DOHH2 (cell line): ENCODE measurements around the gene PIGL.
"Not testable (repeated sequence)": the region's sequence is repeated elsewhere in the genome, so short reads cannot be mapped to it uniquely, and the experiment has no call there.

Experiments
- H3F3A ChIP-seq: fragments of 200-600 bp; sonication (generic), shearing (Covaris generic); 2 replicates; pipeline ENCODE4 v1.6.0; 2016; ENCODE audit warnings: antibody characterized with exemption, mild to moderate bottlenecking; ENCODE audit not compliant: control insufficient read depth, insufficient read depth
- H3K27ac ChIP-seq: fragments of 200-600 bp; sonication (generic); 2 replicates; pipeline ENCODE4 v1.5.1; 2014; ENCODE audit warnings: low read depth, mild to moderate bottlenecking, low read length, moderate library complexity
- H3K27me3 ChIP-seq: fragments of 200-600 bp; sonication (generic); 2 replicates; pipeline ENCODE4 v1.6.1; 2014; ENCODE audit warnings: mild to moderate bottlenecking, low read length, mixed read lengths; ENCODE audit not compliant: control insufficient read depth
- H3K36me3 ChIP-seq: fragments of 200-600 bp; sonication (generic); 2 replicates; pipeline ENCODE4 v1.6.1; 2014; ENCODE audit warnings: mild to moderate bottlenecking, low read length, moderate library complexity, mixed read lengths; ENCODE audit not compliant: control insufficient read depth
- H3K4me1 ChIP-seq: fragments of 200-600 bp; sonication (generic); 2 replicates; pipeline ENCODE4 v1.6.1; 2014; ENCODE audit warnings: mild to moderate bottlenecking, low read length, mixed read lengths; ENCODE audit not compliant: control insufficient read depth
- H3K4me2 ChIP-seq: fragments of 200-600 bp; sonication (generic); 2 replicates; pipeline ENCODE4 v1.6.0; 2014; ENCODE audit warnings: mild to moderate bottlenecking, low read length, moderate library complexity
- H3K4me3 ChIP-seq: fragments of 200-600 bp; sonication (generic); 2 replicates; pipeline ENCODE4 v1.5.1; 2014; ENCODE audit warnings: mild to moderate bottlenecking, low read length, mixed read lengths
- H3K79me2 ChIP-seq: fragments of 200-600 bp; sonication (generic); 2 replicates; pipeline ENCODE4 v1.6.1; 2014; ENCODE audit warnings: mild to moderate bottlenecking, low read length, mixed read lengths; ENCODE audit not compliant: control insufficient read depth
- H3K9me2 ChIP-seq: fragments of 200-600 bp; sonication (generic); replicated peaks from 2 replicates; pipeline ENCODE4 v1.6.1; 2014; ENCODE audit warnings: mild to moderate bottlenecking, low read length, mixed read lengths; ENCODE audit not compliant: control insufficient read depth
- H3K9me3 ChIP-seq: fragments of 200-600 bp; sonication (generic); 2 replicates; pipeline ENCODE4 v1.6.1; 2014; ENCODE audit warnings: antibody characterized with exemption, low read length, mixed read lengths; ENCODE audit not compliant: control insufficient read depth, insufficient read depth
- H4K20me1 ChIP-seq: fragments of 200-600 bp; sonication (generic); 2 replicates; pipeline ENCODE4 v1.6.0; 2014; ENCODE audit warnings: low read depth, mild to moderate bottlenecking, antibody characterized with exemption, low read length, moderate library complexity; ENCODE audit not compliant: control insufficient read depth, insufficient read depth
- EZH2phosphoT487 ChIP-seq: fragments of 200-600 bp; sonication (generic); IDR thresholded peaks from 2 replicates; pipeline ENCODE4 v1.6.1; 2017; ENCODE audit warnings: borderline replicate concordance, mild to moderate bottlenecking, antibody characterized with exemption, low read length, moderate library complexity, mixed read lengths
- TF ChIP-seq, protein P1 (sequence below): fragments of 200-600 bp; sonication (generic); IDR thresholded peaks from one replicate; pipeline ENCODE4 v1.5.1; 2014; ENCODE audit warnings: antibody characterized with exemption, mild to moderate bottlenecking, low read depth, low read length; ENCODE audit not compliant: poor library complexity, severe bottlenecking

PIGL gene

DNA sequence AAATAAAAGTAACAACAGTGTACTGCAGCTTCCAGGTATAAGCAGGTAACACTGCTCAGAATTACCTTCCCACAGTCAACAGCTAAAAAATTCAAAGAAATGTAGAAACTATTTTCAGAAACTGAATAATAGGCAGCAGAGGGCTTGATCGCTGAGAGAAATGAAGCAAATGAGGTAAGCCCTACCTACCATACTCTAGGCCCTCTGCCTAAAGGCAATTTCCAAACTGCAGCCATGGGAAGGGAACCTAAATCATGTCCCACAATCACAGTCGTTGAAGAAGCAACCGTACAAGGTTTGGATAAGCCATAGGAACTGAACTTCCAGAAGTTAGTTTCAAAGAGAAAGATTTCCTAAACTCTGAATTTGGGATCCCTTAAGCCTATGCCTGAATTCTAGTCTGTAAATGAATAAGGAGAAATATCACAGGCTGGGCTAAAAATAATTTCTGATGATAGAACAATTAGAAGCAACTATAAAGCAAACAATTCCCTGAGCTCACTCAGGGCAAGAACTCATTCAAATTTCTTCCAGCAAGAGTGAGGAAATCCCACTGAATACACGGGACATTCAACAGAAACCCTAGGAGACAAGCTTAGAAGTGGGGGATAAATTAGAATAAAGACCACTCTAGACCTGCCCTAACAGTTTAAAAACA lies 26.2 kb upstream of the PIGL start:
- Histone ChIP-seq H3K79me2 (peaks cover 58% of the 10 kb centered on the region), H3F3A (no peaks in the 10 kb centered on the region), H3K36me3 (peaks cover 37% of the 10 kb centered on the region), H3K9me2 (no peaks in the 10 kb centered on the region), H3K27ac (no peak overlapping the region), H3K4me1 (peaks cover 21% of the 10 kb centered on the region), H3K27me3 (no peaks in the 10 kb centered on the region), H3K4me2 (no peak overlapping the region), H3K4me3 (no peak overlapping the region), H4K20me1 (no peaks in the 10 kb centered on the region), H3K9me3 (no peaks in the 10 kb centered on the region)
- TF ChIP-seq, protein P1, sequence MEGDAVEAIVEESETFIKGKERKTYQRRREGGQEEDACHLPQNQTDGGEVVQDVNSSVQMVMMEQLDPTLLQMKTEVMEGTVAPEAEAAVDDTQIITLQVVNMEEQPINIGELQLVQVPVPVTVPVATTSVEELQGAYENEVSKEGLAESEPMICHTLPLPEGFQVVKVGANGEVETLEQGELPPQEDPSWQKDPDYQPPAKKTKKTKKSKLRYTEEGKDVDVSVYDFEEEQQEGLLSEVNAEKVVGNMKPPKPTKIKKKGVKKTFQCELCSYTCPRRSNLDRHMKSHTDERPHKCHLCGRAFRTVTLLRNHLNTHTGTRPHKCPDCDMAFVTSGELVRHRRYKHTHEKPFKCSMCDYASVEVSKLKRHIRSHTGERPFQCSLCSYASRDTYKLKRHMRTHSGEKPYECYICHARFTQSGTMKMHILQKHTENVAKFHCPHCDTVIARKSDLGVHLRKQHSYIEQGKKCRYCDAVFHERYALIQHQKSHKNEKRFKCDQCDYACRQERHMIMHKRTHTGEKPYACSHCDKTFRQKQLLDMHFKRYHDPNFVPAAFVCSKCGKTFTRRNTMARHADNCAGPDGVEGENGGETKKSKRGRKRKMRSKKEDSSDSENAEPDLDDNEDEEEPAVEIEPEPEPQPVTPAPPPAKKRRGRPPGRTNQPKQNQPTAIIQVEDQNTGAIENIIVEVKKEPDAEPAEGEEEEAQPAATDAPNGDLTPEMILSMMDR: no peak
- no peak for TF ChIP-seq EZH2phosphoT487

DNA sequence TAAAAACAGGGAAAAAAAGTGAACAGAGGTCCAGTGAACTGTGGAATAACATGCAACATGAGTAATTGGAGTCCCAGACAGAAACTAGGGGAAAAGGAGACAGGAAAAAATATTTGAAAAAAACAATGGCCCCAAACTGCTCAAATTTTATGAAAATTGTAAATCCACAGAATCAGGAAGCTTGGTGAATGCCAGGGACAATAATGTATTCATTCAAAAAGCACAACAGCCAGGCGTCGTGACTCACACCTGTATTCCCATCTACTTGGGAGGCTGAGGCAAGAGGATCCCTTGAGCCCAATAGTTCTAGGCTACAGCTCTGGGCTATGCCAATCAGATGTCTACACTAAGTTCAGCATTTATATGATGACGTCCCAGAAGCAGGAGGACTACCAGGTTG lies 25.4 kb upstream of the PIGL start:
- peaks cover 21% of the 10 kb centered on the region for H3K4me1 ChIP-seq
- TF ChIP-seq, protein P1: no peak
- no peak for TF ChIP-seq EZH2phosphoT487
- no peaks in the 10 kb centered on the region for H3K9me2 ChIP-seq
- H3K27me3 ChIP-seq: no peaks in the 10 kb centered on the region
- H4K20me1 ChIP-seq: no peaks in the 10 kb centered on the region
- H3K4me3 ChIP-seq: no peak overlapping the region
- H3K36me3 ChIP-seq: peaks cover 29% of the 10 kb centered on the region
- no peak overlapping the region for H3K27ac ChIP-seq
- peaks cover 59% of the 10 kb centered on the region for H3K79me2 ChIP-seq
- H3K4me2 ChIP-seq: no peak overlapping the region
- H3F3A ChIP-seq: no peaks in the 10 kb centered on the region
- no peaks in the 10 kb centered on the region for H3K9me3 ChIP-seq

GRCh38 chr17:16194307-16194835 lies 22.6 kb upstream of the PIGL start:
- peaks cover 70% of the 10 kb centered on the region for H3K79me2 ChIP-seq
- not testable (repeated sequence) for H3K4me3 ChIP-seq, H3K27ac ChIP-seq, H3K9me3 ChIP-seq, H3K4me2 ChIP-seq, H3K27me3 ChIP-seq, H4K20me1 ChIP-seq, H3F3A ChIP-seq, H3K9me2 ChIP-seq
- H3K36me3 ChIP-seq: peaks cover 27% of the 10 kb centered on the region
- peaks cover 25% of the 10 kb centered on the region for H3K4me1 ChIP-seq

DNA sequence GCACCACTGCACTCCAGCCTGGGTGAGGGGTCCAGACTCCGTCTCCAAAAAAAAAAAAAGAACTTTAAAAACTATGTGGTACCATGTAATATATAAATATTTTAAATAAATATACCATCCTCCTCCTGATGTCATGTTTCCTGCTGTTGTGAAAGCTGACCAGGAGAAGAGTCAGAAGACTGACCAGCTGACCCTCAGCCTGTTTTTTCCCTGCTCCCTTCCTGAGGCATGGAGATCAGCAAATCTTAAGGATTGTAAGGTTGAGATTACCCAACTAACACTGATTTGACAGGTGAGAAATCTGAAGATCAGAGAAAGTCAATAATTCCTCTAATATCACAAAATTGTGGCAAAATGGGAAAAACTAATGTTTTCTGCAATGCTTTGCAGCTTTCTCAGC lies 19.7 kb upstream of the PIGL start:
- peaks cover 72% of the 10 kb centered on the region for H3K79me2 ChIP-seq
- TF ChIP-seq, protein P1: no peak
- TF ChIP-seq EZH2phosphoT487: no peak
- H3K9me2 ChIP-seq: no peaks in the 10 kb centered on the region
- H3K27ac ChIP-seq: no peak overlapping the region
- H4K20me1 ChIP-seq: no peaks in the 10 kb centered on the region
- H3K4me3 ChIP-seq: no peak overlapping the region
- H3K9me3 ChIP-seq: no peaks in the 10 kb centered on the region
- H3K36me3 ChIP-seq: peaks cover 13% of the 10 kb centered on the region
- peaks cover 31% of the 10 kb centered on the region for H3K4me1 ChIP-seq
- H3K4me2 ChIP-seq: no peak overlapping the region
- H3K27me3 ChIP-seq: no peaks in the 10 kb centered on the region
- H3F3A ChIP-seq: no peaks in the 10 kb centered on the region
